PC-9 (cell line): ENCODE measurements around the gene MFSD11.

Experiments
- EZH2 ChIP-seq: fragments of 200-600 bp; sonication (generic); IDR thresholded peaks from 2 replicates; pipeline ENCODE4 v1.8.0; 2017; ENCODE audit warnings: antibody characterized with exemption, low read depth
- TF ChIP-seq, protein P1 (sequence below): fragments of 200-600 bp; sonication (generic); conservative IDR thresholded peaks from 2 replicates; pipeline ENCODE4 v1.6.1; 2017; ENCODE audit warnings: mixed run types, antibody characterized with exemption, mild to moderate bottlenecking, moderate library complexity

DNA sequence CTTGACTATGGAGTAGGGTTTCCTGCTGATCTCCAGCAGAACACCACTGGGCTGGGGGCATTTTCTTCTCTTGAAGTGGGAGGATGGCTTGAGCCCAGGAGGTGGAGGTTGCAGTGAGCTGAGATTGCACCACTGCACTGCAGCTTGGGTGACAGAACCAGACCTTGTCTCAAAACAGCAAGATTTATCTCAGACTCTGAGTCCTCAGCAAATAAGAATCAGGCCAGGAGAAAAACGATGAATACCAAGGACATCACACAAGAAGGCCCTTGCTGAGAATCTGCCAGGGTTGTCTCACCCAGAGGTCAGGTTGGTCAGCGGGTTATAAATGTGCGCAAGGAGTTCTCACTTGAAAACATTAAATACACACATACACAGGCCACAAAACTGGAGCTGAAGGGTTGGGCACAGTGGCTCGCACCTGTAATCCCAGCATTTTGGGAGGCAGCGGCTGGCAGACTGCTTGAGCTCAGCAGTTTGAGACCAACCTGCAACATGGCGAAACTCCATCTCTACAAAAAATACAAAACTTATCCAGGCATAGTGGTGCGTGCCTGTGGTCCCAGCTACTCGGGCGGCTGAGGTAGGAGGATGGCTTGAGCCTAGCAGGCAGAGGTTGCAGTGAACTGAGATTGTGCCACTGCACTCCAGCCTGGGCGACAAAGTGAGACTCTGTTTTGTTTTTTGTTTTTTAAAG, 34.8 kb upstream of the MFSD11 start:
- TF ChIP-seq, protein P1, sequence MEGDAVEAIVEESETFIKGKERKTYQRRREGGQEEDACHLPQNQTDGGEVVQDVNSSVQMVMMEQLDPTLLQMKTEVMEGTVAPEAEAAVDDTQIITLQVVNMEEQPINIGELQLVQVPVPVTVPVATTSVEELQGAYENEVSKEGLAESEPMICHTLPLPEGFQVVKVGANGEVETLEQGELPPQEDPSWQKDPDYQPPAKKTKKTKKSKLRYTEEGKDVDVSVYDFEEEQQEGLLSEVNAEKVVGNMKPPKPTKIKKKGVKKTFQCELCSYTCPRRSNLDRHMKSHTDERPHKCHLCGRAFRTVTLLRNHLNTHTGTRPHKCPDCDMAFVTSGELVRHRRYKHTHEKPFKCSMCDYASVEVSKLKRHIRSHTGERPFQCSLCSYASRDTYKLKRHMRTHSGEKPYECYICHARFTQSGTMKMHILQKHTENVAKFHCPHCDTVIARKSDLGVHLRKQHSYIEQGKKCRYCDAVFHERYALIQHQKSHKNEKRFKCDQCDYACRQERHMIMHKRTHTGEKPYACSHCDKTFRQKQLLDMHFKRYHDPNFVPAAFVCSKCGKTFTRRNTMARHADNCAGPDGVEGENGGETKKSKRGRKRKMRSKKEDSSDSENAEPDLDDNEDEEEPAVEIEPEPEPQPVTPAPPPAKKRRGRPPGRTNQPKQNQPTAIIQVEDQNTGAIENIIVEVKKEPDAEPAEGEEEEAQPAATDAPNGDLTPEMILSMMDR = no peak
- no peak for TF ChIP-seq EZH2
